Activated T-cell treated with anti-CD3 and anti-CD28 coated beads, Interleukin-2, amount 50 U/mL, for 4 hours (primary cell): ENCODE measurements around the gene CHAD. TPM values are rescaled to one million over a fixed set of nuclear protein-coding genes. Genes with fewer than 3 reads are reported as not detected.

Experiments
- ATAC-seq, 2 donors: fragments of 200-7000 bp; cut with Tn5 transposase; one replicate each; pipeline ENCODE4 v1.10.0; 2021
- DNase-seq: peaks from one replicate; pipeline ENCODE4 v3.0.0-alpha.2; 2020
- H3K27me3 Mint-ChIP-seq: one replicate; pipeline ENCODE4 v1.8.0; 2021; ENCODE audit warnings: low read depth, mixed read lengths
- H3K36me3 Mint-ChIP-seq: one replicate; pipeline ENCODE4 v1.8.0; 2022; ENCODE audit warnings: mixed read lengths; ENCODE audit not compliant: insufficient read depth
- H3K4me1 Mint-ChIP-seq: one replicate; pipeline ENCODE4 v1.8.0; 2021; ENCODE audit warnings: low read depth, mixed read lengths
- H3K4me3 Mint-ChIP-seq: one replicate; pipeline ENCODE4 v1.8.0; 2021; ENCODE audit warnings: mild to moderate bottlenecking, moderate library complexity, mixed read lengths
- H3K9me3 Mint-ChIP-seq: one replicate; pipeline ENCODE4 v1.8.0; 2021; ENCODE audit warnings: mixed read lengths
- total RNA-seq, 3 donors: library from RNA; stranded (reverse); gene quantifications; one replicate each; pipeline ENCODE4 v1.2.1, GENCODE V29; 2021

The CHAD gene
- total RNA-seq, 3 donors from 2014 or later = not detected

DNA sequence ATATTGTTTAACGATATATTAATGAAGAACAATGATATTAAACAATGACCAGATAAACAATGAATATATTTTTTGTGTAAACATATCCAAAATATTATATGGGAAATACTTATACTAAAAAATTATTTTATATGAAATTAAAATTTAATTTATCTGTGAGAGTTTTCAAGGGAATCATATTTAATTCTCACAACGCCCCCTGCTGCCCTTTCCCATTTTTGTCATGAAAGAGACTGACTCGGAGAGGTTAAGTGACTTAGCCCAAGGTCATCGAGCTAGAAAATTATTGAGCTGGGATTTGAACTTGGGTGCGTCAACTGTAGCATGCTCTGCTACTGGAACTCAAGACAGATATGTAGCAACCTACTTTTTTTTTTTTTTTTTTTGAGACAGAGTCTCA is 32.4 kb upstream of the CHAD start:
- H3K36me3 Mint-ChIP-seq = no peaks in the 10 kb centered on the region
- peaks cover 2% of the 10 kb centered on the region for H3K27me3 Mint-ChIP-seq
- no peak for ATAC-seq
- DNase-seq = no peak
- H3K4me3 Mint-ChIP-seq = no peak overlapping the region
- H3K4me1 Mint-ChIP-seq = peaks cover 9% of the 10 kb centered on the region
- no peaks in the 10 kb centered on the region for H3K9me3 Mint-ChIP-seq

DNA sequence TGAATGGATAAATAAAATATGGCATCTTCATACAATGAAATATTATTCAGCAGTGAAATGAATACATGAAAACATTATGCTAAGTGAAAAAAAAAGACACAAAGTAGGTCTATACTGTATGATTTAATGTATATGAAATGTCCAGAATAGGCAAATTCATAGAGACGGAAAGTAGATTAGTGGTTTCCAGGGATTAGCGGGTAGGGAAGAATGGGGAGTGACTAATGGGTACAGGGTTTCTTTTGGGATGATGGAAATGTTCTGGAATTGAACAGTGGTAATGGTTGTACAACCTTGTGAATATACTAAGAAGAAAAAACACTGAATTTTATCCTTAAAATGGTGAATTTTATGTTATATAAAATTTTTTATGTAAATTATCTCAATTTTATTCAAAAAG is 31.0 kb upstream of the CHAD start:
- Mint-ChIP-seq H3K9me3 (no peaks in the 10 kb centered on the region), H3K27me3 (peaks cover 2% of the 10 kb centered on the region), H3K4me3 (no peak overlapping the region), H3K36me3 (no peaks in the 10 kb centered on the region), H3K4me1 (peaks cover 8% of the 10 kb centered on the region)
- ATAC-seq (no peak), DNase-seq (no peak)

- H3K4me3 Mint-ChIP-seq = no peak overlapping the region
- H3K9me3 Mint-ChIP-seq = no peaks in the 10 kb centered on the region
Measured at GRCh38 chr17:50499270-50499669, 30.6 kb upstream of the CHAD start.

DNA sequence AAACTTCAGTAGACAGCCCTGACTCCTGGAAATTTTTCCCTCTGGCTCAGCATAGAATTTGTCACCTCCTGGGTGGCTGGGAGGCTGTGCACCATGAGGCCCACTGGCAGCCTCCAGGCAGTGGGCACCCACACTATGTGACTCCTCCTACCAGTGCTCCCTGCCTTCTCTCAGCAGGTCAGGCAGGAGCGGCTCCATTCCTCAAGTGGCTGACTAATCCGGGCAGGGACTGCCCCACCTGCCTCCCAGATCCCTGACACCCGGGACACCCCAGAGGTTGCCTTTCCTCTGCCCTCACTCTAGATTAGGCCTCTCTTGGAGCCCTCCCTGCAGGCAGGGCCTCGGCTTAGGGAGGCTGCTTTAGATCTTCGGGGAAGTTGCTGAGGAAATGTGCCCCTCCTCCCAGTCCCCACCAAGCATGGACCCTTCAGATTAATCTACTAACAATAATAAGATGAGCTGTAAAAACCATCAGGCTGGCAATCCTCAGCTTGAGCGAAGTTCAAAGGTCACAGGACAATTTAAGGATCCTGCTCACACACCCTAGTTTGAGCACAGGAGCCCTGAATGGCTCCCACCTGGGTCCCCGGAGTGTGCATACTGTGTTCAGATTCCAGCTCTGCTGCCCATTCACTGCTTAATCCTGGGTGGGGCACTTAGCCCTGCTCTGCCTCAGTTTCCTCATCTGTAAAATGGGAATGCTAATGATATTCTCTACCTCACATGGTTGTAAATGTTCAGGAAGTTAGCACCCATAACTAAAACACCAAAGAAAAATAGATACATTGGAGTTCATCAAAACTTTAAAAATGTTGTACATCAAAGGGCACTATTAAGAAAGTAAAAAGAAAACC is 29.6 kb upstream of the CHAD start:
- no peak for DNase-seq
- Mint-ChIP-seq H3K4me1 (no peaks in the 10 kb centered on the region), H3K4me3 (no peak overlapping the region), H3K9me3 (no peaks in the 10 kb centered on the region), H3K27me3 (peaks cover 2% of the 10 kb centered on the region), H3K36me3 (no peaks in the 10 kb centered on the region)
- ATAC-seq = no peak

More at GRCh38 chr17:50499270-50499669, 30.6 kb upstream of the CHAD start:
- Mint-ChIP-seq H3K27me3 (peaks cover 2% of the 10 kb centered on the region), H3K36me3 (no peaks in the 10 kb centered on the region), H3K4me1 (peaks cover 5% of the 10 kb centered on the region)
- no peak for ATAC-seq
- DNase-seq = no peak

- Mint-ChIP-seq H3K36me3 (peaks cover 2% of the 10 kb centered on the region), H3K4me1 (no peaks in the 10 kb centered on the region), H3K27me3 (peaks cover 2% of the 10 kb centered on the region), H3K4me3 (no peak overlapping the region), H3K9me3 (no peaks in the 10 kb centered on the region)
- DNase-seq (no peak), ATAC-seq (no peak)
Measured at GRCh38 chr17:50495918-50496317, 27.2 kb upstream of the CHAD start.

DNA sequence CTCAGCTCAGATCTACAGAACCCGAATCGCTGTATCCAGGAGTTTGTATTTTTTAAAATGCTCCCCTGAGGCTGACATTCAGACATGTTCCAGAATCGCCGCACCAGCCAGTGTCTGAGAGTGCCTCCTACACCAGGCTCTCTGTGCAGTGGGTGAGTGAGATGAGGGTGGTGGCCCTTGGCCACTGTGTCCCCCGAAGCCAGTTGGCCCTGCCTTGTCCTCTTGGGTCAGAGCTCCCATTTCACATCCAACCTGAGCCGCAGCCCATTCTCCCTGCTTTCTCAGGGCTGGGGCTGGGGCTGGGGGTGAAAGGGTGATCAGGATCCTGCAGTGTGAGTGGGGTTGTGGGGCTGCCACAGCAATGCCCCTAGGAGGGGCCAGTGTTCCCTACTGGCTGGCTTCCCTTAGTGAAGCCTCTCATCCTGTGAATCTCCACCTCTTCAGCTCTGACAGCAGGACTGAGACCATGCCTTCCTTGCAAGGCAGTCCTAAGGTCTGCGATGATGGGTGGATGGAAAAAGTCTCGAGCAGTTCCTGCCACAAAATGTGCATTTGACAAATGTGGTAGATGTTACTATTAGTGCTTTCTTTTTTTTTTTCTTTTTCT is 26.6 kb upstream of the CHAD start:
- Mint-ChIP-seq H3K4me3 (no peak overlapping the region), H3K27me3 (peaks cover 2% of the 10 kb centered on the region), H3K4me1 (no peaks in the 10 kb centered on the region), H3K9me3 (no peaks in the 10 kb centered on the region), H3K36me3 (peaks cover 2% of the 10 kb centered on the region)
- ATAC-seq (no peak), DNase-seq (no peak)

DNA sequence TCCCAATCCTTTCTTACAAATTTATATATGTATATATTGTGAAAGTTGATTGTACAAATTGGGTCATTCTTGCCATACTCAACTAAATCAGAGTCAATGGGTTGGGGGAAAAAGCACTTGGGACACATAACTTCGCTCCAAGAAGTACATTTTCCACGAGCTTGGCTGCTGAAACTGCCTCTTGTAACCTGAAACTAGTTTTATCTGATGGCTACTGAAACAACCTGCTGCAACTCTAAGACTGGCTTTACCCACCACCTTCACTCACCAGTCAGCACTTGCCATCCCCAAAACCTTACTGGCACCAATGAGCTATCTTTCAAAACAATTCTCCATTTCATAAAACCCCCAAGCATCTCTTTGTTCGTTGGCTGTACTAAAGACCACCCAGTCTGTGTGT is 25.1 kb upstream of the CHAD start:
- Mint-ChIP-seq H3K4me3 (no peak overlapping the region), H3K9me3 (no peaks in the 10 kb centered on the region), H3K4me1 (no peaks in the 10 kb centered on the region), H3K27me3 (peaks cover 2% of the 10 kb centered on the region), H3K36me3 (peaks cover 2% of the 10 kb centered on the region)
- DNase-seq (no peak), ATAC-seq (no peak)

DNA sequence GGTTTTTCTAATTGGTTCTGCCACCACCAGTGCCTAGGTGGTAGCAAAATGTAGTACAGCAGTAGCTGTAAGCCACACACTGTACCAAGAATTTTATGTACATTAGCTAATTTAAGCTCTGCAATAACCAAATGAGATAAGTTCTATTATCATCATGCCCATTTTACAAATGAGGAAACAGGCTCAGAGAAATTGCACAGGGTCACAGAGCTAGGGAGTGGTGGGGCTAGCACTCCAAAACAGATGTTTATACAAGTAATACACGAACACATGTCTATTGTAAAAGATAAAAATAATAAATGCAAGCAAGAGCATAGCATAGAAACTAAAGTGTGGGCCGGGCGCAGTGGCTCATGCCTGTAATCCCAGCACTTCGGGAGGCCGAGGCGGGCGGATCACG is 23.5 kb upstream of the CHAD start:
- H3K9me3 Mint-ChIP-seq = no peaks in the 10 kb centered on the region
- ATAC-seq = no peak
- H3K27me3 Mint-ChIP-seq = no peaks in the 10 kb centered on the region
- H3K36me3 Mint-ChIP-seq = peaks cover 2% of the 10 kb centered on the region
- no peak for DNase-seq
- no peaks in the 10 kb centered on the region for H3K4me1 Mint-ChIP-seq
- H3K4me3 Mint-ChIP-seq = no peak overlapping the region

DNA sequence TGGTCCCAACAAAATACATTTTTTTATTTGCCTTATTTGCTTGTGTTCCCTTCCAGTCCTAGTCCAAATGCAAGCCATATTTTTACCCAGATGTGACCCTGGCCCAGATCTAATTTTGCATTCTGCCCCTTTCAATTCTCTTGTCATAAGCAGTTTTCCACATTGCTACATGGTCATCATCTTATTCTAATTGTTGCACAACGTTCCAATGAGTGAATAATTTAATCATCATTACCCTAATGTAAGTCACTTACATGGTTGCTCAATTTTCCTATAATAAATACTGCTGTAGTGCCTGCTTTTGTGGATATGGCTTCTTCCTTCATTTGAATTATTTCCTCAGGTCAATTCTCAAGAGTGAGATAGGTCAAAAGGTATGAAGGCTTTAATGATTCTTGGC is 22.8 kb upstream of the CHAD start:
- ATAC-seq (no peak), DNase-seq (no peak)
- Mint-ChIP-seq H3K4me1 (no peaks in the 10 kb centered on the region), H3K27me3 (no peaks in the 10 kb centered on the region), H3K9me3 (no peaks in the 10 kb centered on the region), H3K36me3 (peaks cover 2% of the 10 kb centered on the region), H3K4me3 (no peak overlapping the region)

- Mint-ChIP-seq H3K27me3 (no peaks in the 10 kb centered on the region), H3K4me1 (no peaks in the 10 kb centered on the region), H3K4me3 (no peak overlapping the region), H3K9me3 (no peaks in the 10 kb centered on the region), H3K36me3 (peaks cover 15% of the 10 kb centered on the region)
- DNase-seq = no peak
- ATAC-seq = no peak
Measured at GRCh38 chr17:50488880-50489279, 20.2 kb upstream of the CHAD start.

- H3K4me1 Mint-ChIP-seq = peaks cover 2% of the 10 kb centered on the region
- no peaks in the 10 kb centered on the region for H3K27me3 Mint-ChIP-seq
- peaks cover 25% of the 10 kb centered on the region for H3K36me3 Mint-ChIP-seq
- DNase-seq = no peak
- no peaks in the 10 kb centered on the region for H3K9me3 Mint-ChIP-seq
- no peak overlapping the region for H3K4me3 Mint-ChIP-seq
- peak; percentile 73 to 76 for ATAC-seq
Measured at GRCh38 chr17:50487213-50488096, 18.8 kb upstream of the CHAD start.

DNA sequence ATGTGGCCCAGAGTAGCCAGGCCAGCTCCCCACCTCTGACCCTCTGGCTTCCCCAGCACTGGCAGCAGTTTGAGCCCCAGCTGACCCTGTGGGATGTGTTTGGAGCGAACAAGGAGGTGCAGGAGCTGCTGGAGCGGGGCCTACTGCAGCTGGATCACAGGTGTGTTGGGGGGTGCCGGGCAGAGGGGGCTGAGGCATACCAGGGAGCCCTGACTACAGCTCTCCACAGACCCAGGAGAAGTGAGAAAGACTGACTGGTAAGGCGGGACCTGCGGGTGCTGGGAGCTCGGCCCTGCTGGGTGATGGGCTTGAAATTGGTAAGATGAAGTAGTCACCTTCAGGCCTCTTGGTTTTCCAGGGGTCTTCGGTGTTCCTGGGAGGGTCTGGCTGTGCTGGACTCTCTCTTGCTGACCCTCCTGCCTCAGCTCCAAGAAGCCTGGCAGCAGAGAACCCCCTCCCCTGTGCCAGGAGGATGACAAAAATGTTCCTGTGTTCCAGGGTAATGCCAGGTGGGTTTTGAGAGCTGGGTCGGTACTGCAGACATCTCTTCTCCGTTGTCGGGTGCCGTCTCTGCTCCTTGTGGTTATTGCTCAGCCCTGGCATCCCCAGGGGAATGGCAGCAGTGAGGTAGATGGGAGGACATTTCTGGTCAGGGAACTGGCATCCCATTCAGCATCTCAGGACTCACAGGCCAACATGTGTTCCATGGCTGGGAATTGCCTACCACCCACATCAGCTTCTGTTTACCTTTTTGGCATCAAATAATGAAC is 15.9 kb upstream of the CHAD start:
- Mint-ChIP-seq H3K4me3 (no peak overlapping the region), H3K4me1 (peaks cover 16% of the 10 kb centered on the region), H3K27me3 (no peaks in the 10 kb centered on the region), H3K36me3 (peaks cover 23% of the 10 kb centered on the region), H3K9me3 (no peaks in the 10 kb centered on the region)
- no peak for DNase-seq
- ATAC-seq = no peak

- Mint-ChIP-seq H3K4me1 (peaks cover 22% of the 10 kb centered on the region), H3K9me3 (no peaks in the 10 kb centered on the region), H3K36me3 (peaks cover 23% of the 10 kb centered on the region), H3K4me3 (no peak overlapping the region), H3K27me3 (no peaks in the 10 kb centered on the region)
- no peak for ATAC-seq
- DNase-seq = no peak
Measured at GRCh38 chr17:50483266-50483665, 14.6 kb upstream of the CHAD start.

GRCh38 chr17:50482516-50482915 is 13.8 kb upstream of the CHAD start:
- DNase-seq = peak; percentile 55
- H3K36me3 Mint-ChIP-seq = peaks cover 23% of the 10 kb centered on the region
- ATAC-seq = peak; percentile 14 to 22
- no peaks in the 10 kb centered on the region for H3K9me3 Mint-ChIP-seq
- no peak overlapping the region for H3K4me3 Mint-ChIP-seq
- H3K4me1 Mint-ChIP-seq = peaks cover 26% of the 10 kb centered on the region
- H3K27me3 Mint-ChIP-seq = no peaks in the 10 kb centered on the region
